HG03280 (cell line): ENCODE data around the gene RHOU.
"Not testable (repeated sequence)": the region's sequence is repeated elsewhere in the genome, so short reads cannot be mapped to it uniquely, and the experiment has no call there.

Source experiments
- ATAC-seq: cut with Tn5 transposase; IDR thresholded peaks from one replicate; pipeline ENCODE4 v1.9.1; 2021; ENCODE audit warnings: mild to moderate bottlenecking, moderate library complexity; ENCODE audit not compliant: unreplicated experiment

The RHOU gene

GRCh38 chr1:228734881-228735801 is at the start of gene RHOU:
Gene RHOU, plus strand, starts transcription at chr1:228735479. Its CDS starts 264 bp downstream, at chr1:228735743.
- no peak for ATAC-seq

- no peak for ATAC-seq
These were observed 47.7 kb upstream of the RHOU start for GRCh38 chr1:228687587-228687986.

GRCh38 chr1:228689255-228689654 is 46.0 kb upstream of the RHOU start:
- no peak for ATAC-seq

- no peak for ATAC-seq
These were observed 44.1 kb upstream of the RHOU start for GRCh38 chr1:228691211-228691610.

GRCh38 chr1:228691926-228692325 is 43.4 kb upstream of the RHOU start:
- no peak for ATAC-seq

- ATAC-seq: not testable (repeated sequence)
These were observed 40.8 kb upstream of the RHOU start for GRCh38 chr1:228694447-228694846.

GRCh38 chr1:228695015-228695955 is 40.0 kb upstream of the RHOU start:
- ATAC-seq: no peak

GRCh38 chr1:228697207-228698016 is 37.9 kb upstream of the RHOU start:
- no peak for ATAC-seq

- no peak for ATAC-seq
These were observed 37.3 kb upstream of the RHOU start for GRCh38 chr1:228698017-228698329.

- ATAC-seq: no peak
These were observed 32.8 kb upstream of the RHOU start for GRCh38 chr1:228702433-228702832.

- no peak for ATAC-seq
These were observed 29.0 kb upstream of the RHOU start for GRCh38 chr1:228706305-228706704.

- no peak for ATAC-seq
These were observed 18.2 kb upstream of the RHOU start for GRCh38 chr1:228717081-228717480.

GRCh38 chr1:228721407-228721806 is 13.9 kb upstream of the RHOU start:
- no peak for ATAC-seq

- no peak for ATAC-seq
These were observed 12.0 kb upstream of the RHOU start for GRCh38 chr1:228723287-228723686.

- no peak for ATAC-seq
These were observed 11.4 kb upstream of the RHOU start for GRCh38 chr1:228723921-228724320.

- no peak for ATAC-seq
These were observed 10.1 kb upstream of the RHOU start for GRCh38 chr1:228725178-228725577.

- no peak for ATAC-seq
These were observed 7.6 kb upstream of the RHOU start for GRCh38 chr1:228727681-228728171.

GRCh38 chr1:228732426-228732825 is 2.9 kb upstream of the RHOU start:
- ATAC-seq: no peak

- no peak for ATAC-seq
These were observed 1.7 kb upstream of the RHOU start for GRCh38 chr1:228733576-228733975.

GRCh38 chr1:228735871-228736586 is 750 bp downstream of the RHOU start:
- ATAC-seq: no peak
